Measurements from ENCODE around the gene SESTD1. TPM values are rescaled to one million over a fixed set of nuclear protein-coding genes. Genes with fewer than 3 reads are reported as not detected.

The SESTD1 gene
- total and polyA plus RNA-seq, 2 of the 13 experiments (the other 11 are each of a cell fraction or from before 2014, with no cell fraction given), result 74.4 to 101 TPM

- FAIRE-seq (peak; percentile 56), DNase-seq (ENCODE audit: low spot score) (peak; percentile 96), ATAC-seq (peak; percentile 84)
- no peaks in the 10 kb centered on the region for H3K27me3 ChIP-seq (ENCODE audit: control insufficient read depth in 1 of 2, insufficient read depth in 2 of 2, low read length in 2 of 2)
- BruUV-seq (replicated peaks), result TSS peak; percentile 96
- H4K20me1 ChIP-seq (ENCODE audit: insufficient read depth, low read length), result no peaks in the 10 kb centered on the region
- in situ Hi-C loops (cut with HindIII; ENCODE audit: extremely low pct_ligation_motif_present, low pct_unique_long_range_greater_than_20kb) (loop anchor here (5.0 kb wide), 1 partner anchor 270 kb away; no protein-coding TSS in a partner anchor), intact Hi-C loops (cut with micrococcal nuclease; ENCODE audit: unreplicated experiment) (loop anchor here (5.0 kb wide), 1 partner anchor 270 kb away; no protein-coding TSS in a partner anchor)
- no peaks in the 10 kb centered on the region for H3K36me3 ChIP-seq (replicated peaks in 1 of 2; ENCODE audit: control insufficient read depth in 1 of 2, insufficient read depth in 2 of 2, low read length in 2 of 2)
- H2AFZ ChIP-seq (ENCODE audit: low read length), result no peak overlapping the region
- no peaks in the 10 kb centered on the region for H3K9me3 ChIP-seq (ENCODE audit: low read length)
- ChIA-PET CTCF (ENCODE audit: low intra/inter-chr PET ratio, low total read pairs) (no interaction called here), POLR2A (interaction anchor here (0.7 to 3.8 kb wide), 16 partner anchors 8 to 271 kb away, joined by 3 to 53 read pairs (median 4); partner anchors contain the start of gene SESTD1)
- peak overlapping the region; percentile 71 for H3K9ac ChIP-seq (ENCODE audit: insufficient read depth, low read depth, low read length)
- 12% methylated on average over 5 of the region's 5 CpGs for WGBS (ENCODE audit: low lambda C conversion rate)
- H3K4me1 ChIP-seq (ENCODE audit: insufficient read depth, low read length), result peaks cover 90% of the 10 kb centered on the region
- H3K4me3 ChIP-seq (replicated peaks in 1 of 3; ENCODE audit: insufficient read depth in 1 of 3, low read depth in 2 of 3, low read length in 3 of 3), result peak overlapping the region; percentile 9 to 52 (median 52); a peak in 4 of 6 replicates
- H3K27ac ChIP-seq (ENCODE audit: extremely low read length, insufficient read depth, low read length), result peak overlapping the region; percentile 93
- no peaks in the 10 kb centered on the region for H3K79me2 ChIP-seq (ENCODE audit: insufficient read depth, low read length)
- H3K4me2 ChIP-seq (ENCODE audit: low read depth, low read length), result peak overlapping the region; percentile 81
- peak; percentile 67; the same call in 1 of the 2 replicates for TF ChIP-seq CHD4 (IDR thresholded peaks at IDR 0.05; ENCODE audit: borderline replicate concordance, low read length)
- peak; percentile 77 for TF ChIP-seq TBX2 (CRISPR knock-in tag; IDR thresholded peaks at IDR 0.05; ENCODE audit: borderline replicate concordance)
- TF ChIP-seq SMAD3 (CRISPR knock-in tag; IDR thresholded peaks at IDR 0.05), result peak; percentile 83
- TF ChIP-seq POGK (CRISPR knock-in tag; conservative IDR thresholded peaks at IDR 0.05), result peak; percentile 48; the same call in 1 of the 2 replicates
- TF ChIP-seq ZNF629 (CRISPR knock-in tag; conservative IDR thresholded peaks at IDR 0.05), result no peak
- no peak for TF ChIP-seq SP2 (CRISPR knock-in tag; IDR thresholded peaks at IDR 0.05)
- no peak for TF ChIP-seq HOXA3 (CRISPR knock-in tag; IDR thresholded peaks at IDR 0.05)
- TF ChIP-seq, protein P1, sequence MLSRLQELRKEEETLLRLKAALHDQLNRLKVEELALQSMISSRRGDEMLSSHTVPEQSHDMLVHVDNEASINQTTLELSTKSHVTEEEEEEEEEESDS (CRISPR knock-in tag; IDR thresholded peaks at IDR 0.05; ENCODE audit: borderline replicate concordance), result no peak
- TF ChIP-seq ZNF773 (CRISPR knock-in tag; IDR thresholded peaks at IDR 0.05; ENCODE audit: borderline replicate concordance), result no peak
- TF ChIP-seq SP5 (CRISPR knock-in tag; IDR thresholded peaks at IDR 0.05; ENCODE audit: borderline replicate concordance, low read depth), result peak; percentile 67; the same call in 1 of the 2 replicates
- peak; percentile 47; the same call in 1 of the 2 replicates for TF ChIP-seq ZFP1 (CRISPR knock-in tag; IDR thresholded peaks at IDR 0.05)
- TF ChIP-seq NFRKB (IDR thresholded peaks at IDR 0.05), result no peak
- 0 out of 2 replicates have a peak, but pooled peaks have one; percentile 18 for TF ChIP-seq SP140L (CRISPR knock-in tag; IDR thresholded peaks at IDR 0.05; ENCODE audit: borderline replicate concordance)
- TF ChIP-seq ZNF614 (CRISPR knock-in tag; IDR thresholded peaks at IDR 0.05; ENCODE audit: borderline replicate concordance), result peak; percentile 68
- peak; percentile 55 for TF ChIP-seq CEBPG (CRISPR knock-in tag; IDR thresholded peaks at IDR 0.05)
- TF ChIP-seq NFIC (IDR thresholded peaks at IDR 0.05; ENCODE audit: low read length), result peak; percentile 86
- TF ChIP-seq ARID3A (IDR thresholded peaks at IDR 0.05; ENCODE audit: low read depth, low read length), result peak; percentile 91
- 0 out of 2 replicates have a peak, but pooled peaks have one; percentile 31 for TF ChIP-seq KDM3A (CRISPR knock-in tag; IDR thresholded peaks at IDR 0.05; ENCODE audit: low read depth)
- no peak for TF ChIP-seq MATR3 (CRISPR knock-in tag; IDR thresholded peaks at IDR 0.05)
- TF ChIP-seq ZBTB38 (CRISPR knock-in tag; IDR thresholded peaks at IDR 0.05), result no peak
- peak; percentile 57; the same call in 1 of the 2 replicates for TF ChIP-seq ZNF205 (CRISPR knock-in tag; IDR thresholded peaks at IDR 0.05)
- TF ChIP-seq ZNF781 (CRISPR knock-in tag; IDR thresholded peaks at IDR 0.05; ENCODE audit: borderline replicate concordance, not compliant biosample characterization), result peak; percentile 63
- 0 out of 2 replicates have a peak, but pooled peaks have one; percentile 38 for TF ChIP-seq FOXP1 (IDR thresholded peaks at IDR 0.05)
- TF ChIP-seq FOXP1 (CRISPR knock-in tag; IDR thresholded peaks at IDR 0.05), result peak; percentile 90
These were observed 8.0 kb upstream of the SESTD1 start for GRCh38 chr2:179272406-179273192.

All from HepG2 (cell line).